ENCODE data around the gene FCHSD1. TPM values are rescaled to one million over a fixed set of nuclear protein-coding genes. Genes with fewer than 3 reads are reported as not detected.

The FCHSD1 gene
- total RNA-seq, 1 donor from 2014 or later = 40.6 TPM

DNA sequence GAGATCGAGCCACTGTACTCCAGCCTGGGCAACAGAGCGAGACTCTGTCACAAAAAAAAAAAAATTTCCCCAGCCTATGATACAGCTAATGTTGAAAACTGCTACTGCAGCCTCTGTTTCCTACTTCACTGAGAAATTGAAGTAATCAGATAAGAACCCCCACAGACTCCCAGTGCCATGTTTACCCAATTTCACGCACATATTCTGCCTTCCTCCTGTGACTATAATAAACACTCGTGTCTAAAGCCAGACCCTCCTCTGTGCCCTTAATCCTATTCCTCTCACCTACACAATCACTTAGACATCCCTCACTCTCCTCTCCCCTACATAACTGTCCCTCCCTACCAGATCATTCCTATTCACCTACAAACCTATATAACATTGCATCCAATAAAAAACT, 24.5 kb upstream of the FCHSD1 start:
- no peaks in the 10 kb centered on the region for H3K9me3 Mint-ChIP-seq (ENCODE audit: unreplicated experiment)
- no peak overlapping the region for H3K4me3 Mint-ChIP-seq (ENCODE audit: unreplicated experiment)
- no peak overlapping the region for H3K27ac ChIP-seq (ENCODE audit: low read depth, low read length)
- peaks cover 6% of the 10 kb centered on the region for H3K4me1 ChIP-seq (ENCODE audit: insufficient read depth, low read length)
- H3K36me3 ChIP-seq (ENCODE audit: insufficient read depth, low read length) = peaks cover under 1% of the 10 kb centered on the region
- H3K27me3 Mint-ChIP-seq (ENCODE audit: low read depth, unreplicated experiment) = no peaks in the 10 kb centered on the region
- no peak for TF ChIP-seq CTCF (IDR thresholded peaks at IDR 0.05; ENCODE audit: insufficient read depth, low read depth, low read length)
- no peak for TF ChIP-seq EZH2 (IDR thresholded peaks at IDR 0.05; ENCODE audit: insufficient read depth, low read length)
- no peak overlapping the region for H2AFZ ChIP-seq (ENCODE audit: low read depth, low read length)
- H4K20me1 ChIP-seq (ENCODE audit: insufficient read depth, low read length) = no peaks in the 10 kb centered on the region
- H3K36me3 Mint-ChIP-seq (ENCODE audit: low read depth, unreplicated experiment) = peaks cover 8% of the 10 kb centered on the region
- DNase-seq (ENCODE audit: low read depth) = no peak
- H3K27me3 ChIP-seq (ENCODE audit: insufficient read depth, low read length) = no peaks in the 10 kb centered on the region
- peaks cover 15% of the 10 kb centered on the region for H3K79me2 ChIP-seq (ENCODE audit: insufficient read depth, low read length)
- FAIRE-seq = no peak
- no peak overlapping the region for H3K27ac Mint-ChIP-seq (ENCODE audit: unreplicated experiment)
- no peak overlapping the region for H3K9ac ChIP-seq (ENCODE audit: low read length)
- no peaks in the 10 kb centered on the region for H3K9me3 ChIP-seq (ENCODE audit: insufficient read depth, low read depth, low read length)
- H3K4me1 Mint-ChIP-seq (ENCODE audit: low read depth, unreplicated experiment) = peaks cover 10% of the 10 kb centered on the region
- no peak overlapping the region for H3K4me3 ChIP-seq (ENCODE audit: insufficient read depth, low read depth, low read length)
- no peak overlapping the region for H3K4me2 ChIP-seq (ENCODE audit: low read length)

GRCh38 chr5:141674747-141675146, 23.5 kb upstream of the FCHSD1 start:
- no peak overlapping the region for H3K27ac ChIP-seq (ENCODE audit: low read depth, low read length)
- Mint-ChIP-seq H3K27ac (ENCODE audit: unreplicated experiment) (no peak overlapping the region), H3K9me3 (ENCODE audit: unreplicated experiment) (no peaks in the 10 kb centered on the region), H3K27me3 (ENCODE audit: low read depth, unreplicated experiment) (no peaks in the 10 kb centered on the region), H3K36me3 (ENCODE audit: low read depth, unreplicated experiment) (peaks cover 8% of the 10 kb centered on the region), H3K4me3 (ENCODE audit: unreplicated experiment) (no peak overlapping the region), H3K4me1 (ENCODE audit: low read depth, unreplicated experiment) (peaks cover 4% of the 10 kb centered on the region)
- H2AFZ ChIP-seq (ENCODE audit: low read depth, low read length) = no peak overlapping the region
- no peaks in the 10 kb centered on the region for H3K4me1 ChIP-seq (ENCODE audit: insufficient read depth, low read length)
- no peaks in the 10 kb centered on the region for H3K9me3 ChIP-seq (ENCODE audit: insufficient read depth, low read depth, low read length)
- H3K79me2 ChIP-seq (ENCODE audit: insufficient read depth, low read length) = peaks cover 6% of the 10 kb centered on the region
- TF ChIP-seq CTCF (IDR thresholded peaks at IDR 0.05; ENCODE audit: insufficient read depth, low read depth, low read length) = no peak
- no peak for TF ChIP-seq EZH2 (IDR thresholded peaks at IDR 0.05; ENCODE audit: insufficient read depth, low read length)
- DNase-seq (ENCODE audit: low read depth) = no peak
- FAIRE-seq = no peak
- H4K20me1 ChIP-seq (ENCODE audit: insufficient read depth, low read length) = no peaks in the 10 kb centered on the region
- H3K27me3 ChIP-seq (ENCODE audit: insufficient read depth, low read length) = no peaks in the 10 kb centered on the region
- no peak overlapping the region for H3K9ac ChIP-seq (ENCODE audit: low read length)
- H3K4me2 ChIP-seq (ENCODE audit: low read length) = no peak overlapping the region
- H3K4me3 ChIP-seq (ENCODE audit: insufficient read depth, low read depth, low read length) = no peak overlapping the region
- H3K36me3 ChIP-seq (ENCODE audit: insufficient read depth, low read length) = peaks cover 4% of the 10 kb centered on the region

DNA sequence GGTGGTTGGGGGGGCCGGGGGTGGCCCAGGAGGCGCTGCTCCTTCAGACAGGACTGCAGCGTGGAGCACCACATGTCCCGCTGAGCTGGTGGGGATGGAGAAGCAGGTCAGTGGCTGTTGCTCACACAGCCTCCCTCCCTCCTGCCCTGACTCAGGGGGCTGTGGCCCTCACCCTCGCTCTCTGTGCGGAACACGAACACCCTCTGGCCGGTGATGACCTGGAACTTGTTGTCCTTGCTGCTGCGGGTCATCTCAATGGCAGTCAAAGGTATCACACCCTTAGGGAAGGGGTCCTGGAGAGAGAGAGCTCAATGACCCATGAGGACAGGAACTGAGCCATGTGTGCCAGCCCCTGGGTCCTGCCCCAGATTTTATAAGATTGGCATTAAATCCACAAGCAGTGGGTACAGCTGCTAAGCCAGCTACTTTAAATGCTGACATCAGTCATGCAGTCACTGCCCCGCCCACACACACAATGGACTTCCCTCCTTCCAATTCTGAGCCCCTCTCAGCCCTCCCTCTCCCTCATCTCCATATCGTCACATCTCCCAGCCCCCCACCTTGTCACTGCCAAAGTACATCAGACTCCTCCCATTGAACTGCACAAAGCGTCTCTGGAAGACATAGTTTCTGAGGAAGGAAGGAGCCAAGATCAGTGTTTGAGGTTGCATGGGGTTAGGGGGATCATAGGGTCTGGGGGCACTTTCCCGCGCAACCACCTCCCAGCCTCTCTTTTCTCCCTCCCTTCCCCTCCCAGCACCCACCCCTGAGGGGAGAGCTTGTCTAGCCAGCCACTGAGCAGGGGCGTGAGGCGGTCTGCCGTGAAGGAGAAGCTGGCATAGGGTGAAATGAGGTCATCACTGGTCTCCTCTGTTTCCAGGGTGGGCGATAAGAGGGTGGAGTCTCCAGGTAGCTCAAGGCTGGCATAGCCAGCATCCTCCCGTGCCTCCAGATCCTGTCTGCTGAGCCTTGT, 21.9 kb upstream of the FCHSD1 start:
- no peak overlapping the region for H3K4me3 ChIP-seq (ENCODE audit: insufficient read depth, low read depth, low read length)
- H3K9me3 ChIP-seq (ENCODE audit: insufficient read depth, low read depth, low read length) = no peaks in the 10 kb centered on the region
- no peak for DNase-seq (ENCODE audit: low read depth)
- Mint-ChIP-seq H3K36me3 (ENCODE audit: low read depth, unreplicated experiment) (peaks cover 15% of the 10 kb centered on the region), H3K27ac (ENCODE audit: unreplicated experiment) (no peak overlapping the region), H3K4me3 (ENCODE audit: unreplicated experiment) (no peak overlapping the region), H3K9me3 (ENCODE audit: unreplicated experiment) (no peaks in the 10 kb centered on the region), H3K4me1 (ENCODE audit: low read depth, unreplicated experiment) (peaks cover 11% of the 10 kb centered on the region), H3K27me3 (ENCODE audit: low read depth, unreplicated experiment) (no peaks in the 10 kb centered on the region)
- no peaks in the 10 kb centered on the region for H3K79me2 ChIP-seq (ENCODE audit: insufficient read depth, low read length)
- H4K20me1 ChIP-seq (ENCODE audit: insufficient read depth, low read length) = no peaks in the 10 kb centered on the region
- no peak overlapping the region for H3K27ac ChIP-seq (ENCODE audit: low read depth, low read length)
- no peak overlapping the region for H2AFZ ChIP-seq (ENCODE audit: low read depth, low read length)
- H3K4me1 ChIP-seq (ENCODE audit: insufficient read depth, low read length) = peaks cover 11% of the 10 kb centered on the region
- H3K27me3 ChIP-seq (ENCODE audit: insufficient read depth, low read length) = no peaks in the 10 kb centered on the region
- TF ChIP-seq EZH2 (IDR thresholded peaks at IDR 0.05; ENCODE audit: insufficient read depth, low read length) = no peak
- TF ChIP-seq CTCF (IDR thresholded peaks at IDR 0.05; ENCODE audit: insufficient read depth, low read depth, low read length) = no peak
- H3K9ac ChIP-seq (ENCODE audit: low read length) = no peak overlapping the region
- FAIRE-seq = no peak
- no peak overlapping the region for H3K4me2 ChIP-seq (ENCODE audit: low read length)
- peaks cover 4% of the 10 kb centered on the region for H3K36me3 ChIP-seq (ENCODE audit: insufficient read depth, low read length)
